Hepatic stellate cell (primary cell): ENCODE measurements around the gene PCDHGA9.
"Not testable (repeated sequence)": the region's sequence is repeated elsewhere in the genome, so short reads cannot be mapped to it uniquely, and the experiment has no call there.

Source experiments
- DNase-seq: peaks from one replicate; pipeline ENCODE4 v3.0.0; 2011; ENCODE audit warnings: low spot score

The PCDHGA9 gene

DNA sequence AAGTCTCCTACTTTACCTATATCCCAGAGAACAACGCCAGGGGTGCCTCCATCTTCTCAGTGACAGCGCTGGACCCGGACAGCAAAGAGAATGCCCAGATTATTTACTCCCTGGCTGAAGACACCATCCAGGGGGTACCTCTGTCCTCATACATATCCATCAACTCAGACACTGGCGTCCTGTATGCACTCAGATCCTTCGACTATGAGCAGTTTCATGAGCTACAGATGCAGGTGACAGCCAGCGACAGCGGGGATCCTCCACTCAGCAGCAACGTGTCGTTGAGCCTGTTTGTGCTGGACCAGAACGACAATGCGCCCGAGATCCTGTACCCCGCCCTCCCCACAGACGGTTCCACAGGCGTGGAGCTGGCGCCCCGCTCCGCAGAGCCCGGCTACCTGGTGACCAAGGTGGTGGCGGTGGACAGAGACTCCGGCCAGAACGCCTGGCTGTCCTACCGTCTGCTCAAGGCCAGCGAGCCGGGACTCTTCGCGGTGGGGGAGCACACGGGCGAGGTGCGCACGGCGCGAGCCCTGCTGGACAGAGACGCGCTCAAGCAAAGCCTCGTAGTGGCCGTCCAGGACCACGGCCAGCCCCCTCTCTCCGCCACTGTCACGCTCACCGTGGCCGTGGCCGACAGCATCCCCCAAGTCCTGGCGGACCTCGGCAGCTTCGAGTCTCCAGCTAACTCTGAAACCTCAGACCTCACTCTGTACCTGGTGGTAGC lies 12.1 kb downstream of the PCDHGA9 start:
- not testable (repeated sequence) for DNase-seq

DNA sequence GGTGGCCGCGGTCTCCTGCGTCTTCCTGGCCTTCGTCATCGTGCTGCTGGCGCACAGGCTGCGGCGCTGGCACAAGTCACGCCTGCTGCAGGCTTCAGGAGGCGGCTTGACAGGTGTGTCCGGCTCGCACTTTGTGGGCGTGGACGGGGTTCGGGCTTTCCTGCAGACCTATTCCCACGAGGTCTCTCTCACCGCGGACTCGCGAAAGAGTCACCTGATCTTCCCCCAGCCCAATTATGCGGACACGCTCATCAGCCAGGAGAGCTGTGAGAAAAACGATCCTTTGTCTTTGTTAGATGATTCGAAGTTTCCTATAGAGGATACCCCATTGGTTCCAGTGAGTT lies 12.7 kb downstream of the PCDHGA9 start:
- DNase-seq: not testable (repeated sequence)

DNA sequence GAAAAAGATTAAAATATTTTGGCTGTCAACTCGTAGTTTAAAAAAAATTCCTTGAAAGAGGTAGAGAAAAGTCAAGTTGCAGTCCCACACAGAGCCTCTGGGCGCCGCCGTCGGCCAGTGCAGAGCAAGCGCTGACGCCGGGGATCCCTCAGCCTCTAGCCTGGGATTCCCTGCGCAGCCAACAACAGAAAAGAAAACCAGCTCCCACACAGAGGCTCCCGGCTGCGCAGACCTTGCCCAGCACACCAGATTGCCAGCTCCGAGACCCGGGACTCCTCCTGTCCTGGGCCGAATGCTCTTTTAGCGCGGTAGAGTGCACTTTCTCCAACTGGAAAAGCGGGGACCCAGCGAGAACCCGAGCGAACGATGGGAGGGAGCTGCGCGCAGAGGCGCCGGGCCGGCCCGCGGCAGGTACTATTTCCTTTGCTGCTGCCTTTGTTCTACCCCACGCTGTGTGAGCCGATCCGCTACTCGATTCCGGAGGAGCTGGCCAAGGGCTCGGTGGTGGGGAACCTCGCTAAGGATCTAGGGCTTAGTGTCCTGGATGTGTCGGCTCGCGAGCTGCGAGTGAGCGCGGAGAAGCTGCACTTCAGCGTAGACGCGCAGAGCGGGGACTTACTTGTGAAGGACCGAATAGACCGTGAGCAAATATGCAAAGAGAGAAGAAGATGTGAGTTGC lies 15.1 kb downstream of the PCDHGA9 start, which contains the start of gene PCDHGB7:
Gene PCDHGB7, plus strand, starts transcription at position 184 of the 679 bp plus-strand sequence. Its CDS starts 183 bp downstream, at position 367.
- peak; percentile 83 for DNase-seq

DNA sequence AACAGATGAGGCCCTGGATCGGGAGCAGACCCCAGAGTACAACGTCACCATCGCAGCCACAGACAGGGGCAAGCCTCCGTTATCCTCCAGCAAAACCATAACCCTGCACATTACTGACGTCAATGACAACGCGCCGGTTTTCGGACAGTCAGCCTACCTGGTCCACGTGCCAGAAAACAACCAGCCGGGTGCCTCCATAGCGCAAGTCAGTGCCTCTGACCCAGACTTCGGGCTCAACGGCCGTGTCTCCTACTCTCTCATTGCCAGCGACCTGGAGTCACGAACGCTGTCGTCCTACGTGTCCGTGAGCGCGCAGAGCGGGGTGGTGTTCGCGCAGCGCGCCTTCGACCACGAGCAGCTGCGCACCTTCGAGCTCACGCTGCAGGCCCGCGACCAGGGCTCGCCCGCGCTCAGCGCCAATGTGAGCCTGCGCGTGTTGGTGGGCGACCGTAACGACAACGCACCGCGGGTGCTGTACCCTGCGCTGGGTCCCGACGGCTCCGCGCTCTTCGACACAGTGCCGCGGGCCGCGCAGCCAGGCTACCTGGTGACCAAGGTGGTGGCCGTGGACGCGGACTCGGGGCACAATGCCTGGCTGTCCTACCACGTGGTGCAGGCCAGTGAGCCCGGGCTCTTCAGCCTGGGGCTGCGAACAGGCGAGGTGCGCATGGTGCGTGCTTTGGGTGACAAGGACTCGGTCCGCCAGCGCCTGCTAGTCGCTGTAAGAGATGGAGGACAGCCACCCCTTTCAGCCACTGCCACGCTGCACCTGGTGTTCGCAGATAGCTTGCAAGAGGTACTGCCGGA lies 16.7 kb downstream of the PCDHGA9 start:
- DNase-seq: no peak

DNA sequence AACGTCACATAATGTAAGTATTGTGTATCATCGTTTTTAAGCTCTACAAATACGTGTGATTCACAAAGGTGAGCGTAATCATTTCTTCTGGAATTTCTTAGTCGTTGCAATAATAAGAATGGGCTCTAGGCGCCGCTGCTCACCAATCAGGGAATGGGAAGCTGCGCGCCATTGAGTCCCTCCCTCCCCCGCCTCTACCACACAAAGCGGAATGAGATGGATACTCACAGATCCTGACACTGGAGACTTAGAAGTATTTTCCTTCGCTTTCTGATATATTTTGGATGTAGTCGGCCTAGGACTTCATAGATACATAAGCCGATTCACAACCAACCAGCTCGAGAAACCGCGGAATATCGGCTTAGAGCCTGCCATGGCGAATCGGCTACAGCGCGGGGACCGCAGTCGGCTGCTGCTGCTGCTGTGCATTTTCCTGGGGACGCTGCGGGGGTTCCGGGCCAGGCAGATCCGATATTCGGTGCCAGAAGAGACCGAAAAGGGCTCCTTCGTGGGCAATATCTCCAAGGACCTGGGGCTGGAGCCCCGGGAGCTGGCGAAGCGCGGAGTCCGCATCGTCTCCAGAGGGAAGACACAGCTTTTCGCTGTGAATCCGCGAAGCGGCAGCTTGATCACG lies 18.4 kb downstream of the PCDHGA9 start, which contains the start of gene PCDHGA11:
Gene PCDHGA11, plus strand, starts transcription at position 197 of the 634 bp plus-strand sequence. Its CDS starts 177 bp downstream, at position 374.
- DNase-seq: no peak

DNA sequence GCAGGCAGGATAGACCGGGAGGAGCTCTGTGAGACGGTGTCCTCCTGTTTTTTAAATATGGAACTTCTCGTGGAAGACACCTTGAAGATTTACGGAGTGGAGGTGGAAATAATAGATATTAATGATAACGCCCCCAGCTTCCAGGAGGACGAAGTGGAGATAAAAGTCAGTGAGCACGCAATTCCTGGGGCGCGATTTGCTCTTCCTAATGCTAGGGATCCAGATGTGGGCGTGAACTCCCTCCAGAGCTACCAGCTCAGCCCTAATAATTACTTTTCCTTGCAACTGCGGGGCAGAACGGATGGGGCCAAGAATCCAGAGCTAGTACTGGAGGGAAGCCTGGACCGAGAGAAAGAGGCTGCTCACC lies 18.9 kb downstream of the PCDHGA9 start:
- no peak for DNase-seq

DNA sequence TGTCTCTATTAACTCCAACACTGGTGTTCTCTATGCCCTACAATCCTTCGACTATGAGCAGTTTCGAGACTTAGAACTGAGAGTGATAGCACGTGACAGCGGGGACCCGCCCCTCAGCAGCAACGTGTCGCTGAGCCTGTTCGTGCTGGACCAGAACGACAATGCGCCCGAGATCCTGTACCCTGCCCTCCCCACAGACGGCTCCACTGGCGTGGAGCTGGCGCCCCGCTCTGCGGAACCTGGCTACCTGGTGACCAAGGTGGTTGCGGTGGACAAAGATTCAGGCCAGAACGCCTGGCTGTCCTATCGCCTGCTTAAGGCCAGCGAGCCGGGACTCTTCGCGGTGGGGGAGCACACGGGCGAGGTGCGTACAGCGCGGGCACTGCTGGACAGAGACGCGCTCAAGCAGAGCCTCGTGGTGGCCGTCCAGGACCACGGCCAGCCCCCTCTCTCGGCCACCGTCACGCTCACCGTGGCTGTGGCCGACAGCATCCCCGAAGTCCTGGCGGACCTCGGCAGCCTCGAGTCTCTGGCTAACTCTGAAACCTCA lies 20.2 kb downstream of the PCDHGA9 start:
- DNase-seq: no peak

DNA sequence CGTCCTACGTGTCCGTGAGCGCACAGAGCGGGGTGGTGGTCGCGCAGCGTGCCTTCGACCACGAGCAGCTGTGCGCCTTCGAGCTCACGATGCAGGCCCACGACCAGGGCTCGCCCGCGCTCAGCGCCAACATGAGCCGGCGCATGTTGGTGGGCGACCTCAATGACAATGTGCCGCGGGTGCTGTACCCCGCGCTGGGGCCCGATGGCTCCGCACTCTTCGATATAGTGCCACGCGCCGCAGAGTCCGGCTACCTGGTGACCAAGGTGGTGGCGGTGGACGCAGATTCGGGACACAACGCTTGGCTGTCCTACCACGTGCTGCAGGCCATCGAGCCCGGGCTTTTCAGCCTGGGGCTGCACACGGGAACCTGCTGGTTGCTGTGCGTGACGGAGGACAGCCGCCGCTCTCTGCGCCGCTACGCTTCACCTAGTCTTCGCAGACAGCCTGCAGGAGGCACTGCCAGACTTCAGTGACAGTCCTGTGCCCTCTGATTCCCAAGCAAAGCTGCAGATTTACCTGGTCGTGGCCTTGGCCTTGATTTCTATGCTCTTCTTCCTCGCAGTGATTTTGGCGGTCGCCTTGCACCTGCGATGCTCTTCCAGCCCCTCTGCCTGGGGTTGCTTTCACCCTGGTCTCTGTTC lies 25.3 kb downstream of the PCDHGA9 start:
- DNase-seq: no peak

DNA sequence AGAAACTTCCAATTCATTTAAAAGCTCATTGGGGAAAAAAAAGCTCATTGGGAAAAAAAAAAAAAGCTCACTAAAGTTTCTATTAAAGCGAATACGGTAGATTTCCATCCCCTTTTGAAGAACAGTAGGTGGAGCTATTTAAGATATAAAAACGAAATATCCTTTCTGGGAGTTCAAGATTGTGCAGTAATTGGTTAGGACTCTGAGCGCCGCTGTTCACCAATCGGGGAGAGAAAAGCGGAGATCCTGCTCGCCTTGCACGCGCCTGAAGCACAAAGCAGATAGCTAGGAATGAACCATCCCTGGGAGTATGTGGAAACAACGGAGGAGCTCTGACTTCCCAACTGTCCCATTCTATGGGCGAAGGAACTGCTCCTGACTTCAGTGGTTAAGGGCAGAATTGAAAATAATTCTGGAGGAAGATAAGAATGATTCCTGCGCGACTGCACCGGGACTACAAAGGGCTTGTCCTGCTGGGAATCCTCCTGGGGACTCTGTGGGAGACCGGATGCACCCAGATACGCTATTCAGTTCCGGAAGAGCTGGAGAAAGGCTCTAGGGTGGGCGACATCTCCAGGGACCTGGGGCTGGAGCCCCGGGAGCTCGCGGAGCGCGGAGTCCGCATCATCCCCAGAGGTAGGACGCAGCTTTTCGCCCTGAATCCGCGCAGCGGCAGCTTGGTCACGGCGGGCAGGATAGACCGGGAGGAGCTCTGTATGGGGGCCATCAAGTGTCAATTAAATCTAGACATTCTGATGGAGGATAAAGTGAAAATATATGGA lies 27.9 kb downstream of the PCDHGA9 start, which contains the start of gene PCDHGA12:
Gene PCDHGA12, plus strand, starts transcription at position 176 of the 782 bp plus-strand sequence. Its CDS starts 253 bp downstream, at position 429.
- peak; percentile 86 for DNase-seq

DNA sequence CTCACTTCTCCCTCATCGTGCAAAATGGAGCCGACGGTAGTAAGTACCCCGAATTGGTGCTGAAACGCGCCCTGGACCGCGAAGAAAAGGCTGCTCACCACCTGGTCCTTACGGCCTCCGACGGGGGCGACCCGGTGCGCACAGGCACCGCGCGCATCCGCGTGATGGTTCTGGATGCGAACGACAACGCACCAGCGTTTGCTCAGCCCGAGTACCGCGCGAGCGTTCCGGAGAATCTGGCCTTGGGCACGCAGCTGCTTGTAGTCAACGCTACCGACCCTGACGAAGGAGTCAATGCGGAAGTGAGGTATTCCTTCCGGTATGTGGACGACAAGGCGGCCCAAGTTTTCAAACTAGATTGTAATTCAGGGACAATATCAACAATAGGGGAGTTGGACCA lies 28.7 kb downstream of the PCDHGA9 start:
- DNase-seq: no peak

DNA sequence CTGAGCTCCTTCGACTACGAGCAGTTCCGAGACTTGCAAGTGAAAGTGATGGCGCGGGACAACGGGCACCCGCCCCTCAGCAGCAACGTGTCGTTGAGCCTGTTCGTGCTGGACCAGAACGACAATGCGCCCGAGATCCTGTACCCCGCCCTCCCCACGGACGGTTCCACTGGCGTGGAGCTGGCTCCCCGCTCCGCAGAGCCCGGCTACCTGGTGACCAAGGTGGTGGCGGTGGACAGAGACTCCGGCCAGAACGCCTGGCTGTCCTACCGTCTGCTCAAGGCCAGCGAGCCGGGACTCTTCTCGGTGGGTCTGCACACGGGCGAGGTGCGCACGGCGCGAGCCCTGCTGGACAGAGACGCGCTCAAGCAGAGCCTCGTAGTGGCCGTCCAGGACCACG lies 29.7 kb downstream of the PCDHGA9 start:
- not testable (repeated sequence) for DNase-seq

DNA sequence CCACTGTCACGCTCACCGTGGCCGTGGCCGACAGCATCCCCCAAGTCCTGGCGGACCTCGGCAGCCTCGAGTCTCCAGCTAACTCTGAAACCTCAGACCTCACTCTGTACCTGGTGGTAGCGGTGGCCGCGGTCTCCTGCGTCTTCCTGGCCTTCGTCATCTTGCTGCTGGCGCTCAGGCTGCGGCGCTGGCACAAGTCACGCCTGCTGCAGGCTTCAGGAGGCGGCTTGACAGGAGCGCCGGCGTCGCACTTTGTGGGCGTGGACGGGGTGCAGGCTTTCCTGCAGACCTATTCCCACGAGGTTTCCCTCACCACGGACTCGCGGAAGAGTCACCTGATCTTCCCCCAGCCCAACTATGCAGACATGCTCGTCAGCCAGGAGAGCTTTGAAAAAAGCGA lies 30.1 kb downstream of the PCDHGA9 start:
- DNase-seq: not testable (repeated sequence)

DNA sequence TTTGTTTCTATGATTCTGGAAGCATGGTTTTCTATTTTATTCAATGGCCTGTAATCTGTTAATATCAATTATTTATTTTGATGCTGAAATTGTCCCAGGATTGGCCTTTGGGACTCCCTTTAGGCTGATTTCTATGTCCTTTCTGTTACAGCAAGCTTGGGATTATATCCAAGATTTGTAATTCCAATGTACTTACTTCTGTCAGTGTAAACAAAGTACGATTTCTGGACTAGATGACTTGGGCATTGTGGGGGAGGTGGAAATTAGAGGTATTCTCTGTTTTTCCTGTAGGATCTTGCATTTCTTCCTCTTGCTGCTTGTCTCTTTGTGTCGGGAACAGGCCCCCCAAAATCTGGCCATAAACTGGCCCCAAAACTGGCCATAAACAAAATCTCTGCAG lies 31.4 kb downstream of the PCDHGA9 start:
- no peak for DNase-seq

DNA sequence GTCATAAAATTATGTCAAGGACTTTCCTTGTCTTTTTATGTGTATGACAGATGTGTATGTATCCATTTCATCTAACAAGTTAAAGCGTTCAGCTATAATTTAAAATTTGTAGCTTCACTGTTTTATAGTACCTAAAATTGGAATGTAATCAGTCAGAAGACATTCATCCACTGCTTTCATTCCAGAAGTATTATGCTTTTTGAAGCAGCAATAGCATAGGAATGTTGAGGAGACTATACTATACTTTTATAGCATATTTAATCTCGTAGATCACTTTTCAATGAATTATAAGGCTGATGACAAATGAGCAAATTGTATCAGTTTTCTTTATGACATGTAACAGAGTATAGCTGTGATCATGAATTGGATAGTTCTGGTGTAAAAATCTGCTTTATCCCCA lies 34.6 kb downstream of the PCDHGA9 start:
- DNase-seq: no peak

DNA sequence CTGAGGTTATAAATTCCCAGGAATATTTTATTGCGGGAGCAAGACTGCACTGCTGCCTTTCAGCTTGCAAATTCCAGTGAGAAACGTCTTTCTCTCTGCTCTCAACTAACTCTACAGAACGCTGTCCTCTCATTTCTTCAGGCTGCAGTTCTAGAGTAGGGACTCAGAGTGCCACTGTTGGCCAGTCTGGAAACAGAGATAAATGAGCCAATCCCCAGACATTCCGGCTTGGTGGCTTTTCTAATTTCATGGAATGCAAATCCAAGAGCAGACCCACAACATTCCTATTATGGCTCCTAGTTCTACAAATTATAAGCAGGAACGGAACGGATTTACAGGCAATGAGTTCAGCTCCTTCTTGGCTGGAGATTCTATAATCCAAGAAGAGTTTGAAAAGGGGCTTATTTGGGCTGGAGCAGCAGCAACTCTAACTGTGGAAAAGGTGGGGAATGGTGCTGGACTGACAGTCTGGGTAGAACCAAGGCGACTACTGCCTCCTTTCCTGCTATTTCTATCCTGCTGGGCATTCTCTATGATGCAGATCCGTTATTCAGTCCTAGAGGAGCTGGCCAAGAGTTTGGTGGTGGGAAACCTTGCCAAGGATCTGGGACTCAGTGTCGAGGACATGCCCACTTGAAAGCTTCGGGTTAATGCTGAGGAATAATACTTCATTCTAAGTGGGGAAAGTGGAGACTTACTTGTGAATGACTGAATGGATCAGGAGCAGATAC lies 37.0 kb downstream of the PCDHGA9 start:
- no peak for DNase-seq

DNA sequence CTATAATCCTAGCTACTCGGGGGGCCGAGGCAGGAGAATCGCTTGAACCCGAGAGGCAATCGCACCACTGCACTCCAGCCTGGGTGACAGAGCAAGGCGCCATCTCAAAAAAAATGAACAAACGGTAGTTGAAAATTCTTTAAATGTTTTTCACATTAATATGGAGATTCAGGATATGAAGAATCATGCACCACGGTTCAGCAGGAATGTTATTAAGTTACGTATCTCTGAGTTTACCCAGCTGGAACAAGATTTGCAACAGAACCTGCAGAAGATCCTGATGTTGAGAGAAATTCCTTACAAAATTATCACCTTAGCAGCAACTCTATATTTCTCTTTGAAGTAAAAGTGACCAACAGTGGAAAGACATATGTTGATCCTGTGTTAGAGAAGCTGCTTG lies 37.8 kb downstream of the PCDHGA9 start:
- DNase-seq: no peak

DNA sequence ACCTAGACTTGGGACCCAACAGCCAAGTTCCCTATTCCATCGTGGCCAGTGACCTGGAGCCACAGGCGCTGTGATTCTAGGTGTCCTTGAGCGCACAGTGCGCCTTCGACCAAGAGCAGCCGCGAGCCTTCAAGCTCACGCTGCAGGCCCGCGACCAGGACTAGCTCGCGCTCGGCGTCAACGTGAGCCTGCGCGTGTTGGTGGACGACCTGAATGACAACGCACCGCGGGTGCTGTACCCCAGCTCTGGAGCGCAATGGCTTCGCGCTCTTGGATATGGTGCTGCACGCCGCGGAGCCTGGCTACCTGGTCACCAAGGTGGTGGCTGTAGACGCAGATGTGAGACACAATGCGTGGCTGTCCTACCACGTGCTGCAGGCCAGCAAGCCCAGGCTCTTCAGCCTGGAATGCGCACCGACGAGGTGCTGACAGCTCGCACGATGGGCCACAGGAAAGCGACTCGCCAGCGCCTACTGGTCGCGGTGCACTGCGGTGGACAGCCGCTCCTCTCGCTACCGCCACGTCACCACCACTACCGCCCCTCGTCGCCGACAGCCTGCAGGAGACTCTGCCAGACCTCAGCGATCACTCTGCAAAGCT lies 39.1 kb downstream of the PCDHGA9 start:
- no peak for DNase-seq
